GM12872 (cell line): ENCODE measurements around the gene LEMD3.

ENCODE experiments used
- CTCF ChIP-seq: IDR thresholded peaks from 3 replicates; pipeline ENCODE4 v1.5.1; 2011; ENCODE audit warnings: low read depth, mild to moderate bottlenecking, low read length, moderate library complexity; ENCODE audit not compliant: insufficient read depth

LEMD3 gene

GRCh38 chr12:65279369-65280112, 110.2 kb downstream of the LEMD3 start:
- TF ChIP-seq CTCF, result no peak

- TF ChIP-seq CTCF, result no peak
Observed at GRCh38 chr12:65280306-65280705, 110.9 kb downstream of the LEMD3 start.

- no peak for TF ChIP-seq CTCF
Observed at GRCh38 chr12:65282840-65283239, 113.5 kb downstream of the LEMD3 start.

- no peak for TF ChIP-seq CTCF
Observed at GRCh38 chr12:65287426-65287825, 118.0 kb downstream of the LEMD3 start.

- TF ChIP-seq CTCF, result no peak
Observed at GRCh38 chr12:65292241-65292640, 122.9 kb downstream of the LEMD3 start.

GRCh38 chr12:65293735-65294134, 124.4 kb downstream of the LEMD3 start:
- no peak for TF ChIP-seq CTCF

- TF ChIP-seq CTCF, result no peak
Observed at GRCh38 chr12:65294641-65295262, 125.4 kb downstream of the LEMD3 start.
